GM19467 (cell line): ENCODE measurements around the gene AGPS.
"Not testable (repeated sequence)": the region's sequence is repeated elsewhere in the genome, so short reads cannot be mapped to it uniquely, and the experiment has no call there.

Source experiments
- ATAC-seq: cut with Tn5 transposase; IDR thresholded peaks from one replicate; pipeline ENCODE4 v1.9.1; 2021; ENCODE audit warnings: mild to moderate bottlenecking, moderate library complexity; ENCODE audit not compliant: unreplicated experiment

Gene AGPS

DNA sequence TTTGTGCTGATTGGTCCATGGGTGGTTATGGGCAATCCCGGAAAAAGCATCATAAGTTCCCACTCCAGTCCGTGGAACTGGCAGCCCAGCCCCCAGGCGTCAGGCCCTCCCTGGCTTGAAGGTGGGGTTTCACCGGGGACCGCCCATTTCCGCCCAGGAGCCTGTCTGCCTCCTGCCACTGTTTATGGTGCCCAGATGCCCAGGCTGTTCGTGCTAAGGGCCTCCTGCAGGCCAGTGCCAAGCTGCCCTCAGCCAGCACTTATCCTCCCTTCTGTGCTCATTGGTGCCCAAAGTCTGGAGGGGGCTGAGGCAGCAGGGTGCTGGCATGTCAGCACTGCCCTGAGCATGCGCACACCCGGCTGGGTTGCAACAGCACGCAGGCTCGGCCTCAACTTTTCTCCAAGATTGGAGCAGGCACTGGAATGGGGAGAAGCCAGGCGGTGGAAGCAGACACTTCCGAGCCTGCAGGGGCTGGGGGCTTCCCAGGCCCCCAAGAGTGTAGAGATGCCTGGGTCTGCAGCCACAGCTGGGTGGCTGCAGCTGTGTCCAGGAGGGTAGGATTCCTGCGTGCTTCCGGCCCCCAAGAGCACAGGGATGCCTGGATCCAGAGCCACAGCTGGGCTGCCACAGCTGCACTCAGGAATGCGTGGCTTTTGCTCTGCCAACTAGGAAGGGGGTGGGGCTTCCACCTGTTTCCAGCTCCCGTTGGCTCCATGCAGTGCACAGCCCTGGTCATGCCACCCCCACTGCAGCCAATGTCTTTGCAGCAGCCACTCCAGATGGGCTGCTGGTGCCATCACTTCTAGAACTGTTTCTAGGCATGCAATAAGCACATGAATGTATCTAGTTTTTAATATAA, 74.0 kb downstream of the AGPS start:
- ATAC-seq: no peak

DNA sequence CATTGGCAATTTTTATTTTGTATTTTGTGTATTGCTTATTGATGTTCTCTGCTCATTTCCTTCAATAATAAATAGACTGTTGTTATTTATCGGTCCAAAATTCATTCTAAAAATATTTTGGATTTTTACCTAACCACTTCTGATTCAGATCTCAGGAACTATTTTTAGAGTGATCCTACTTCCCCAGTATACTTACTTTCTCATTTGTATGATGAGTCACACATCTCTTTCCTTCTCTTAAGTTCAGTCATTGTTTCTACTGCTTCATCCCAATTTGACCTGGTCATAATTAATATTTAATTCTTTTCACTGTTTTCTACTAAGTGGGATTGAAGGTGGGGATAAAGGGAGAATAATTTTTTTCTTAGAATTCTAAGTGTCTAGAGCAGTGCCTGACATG, 75.1 kb downstream of the AGPS start:
- no peak for ATAC-seq

DNA sequence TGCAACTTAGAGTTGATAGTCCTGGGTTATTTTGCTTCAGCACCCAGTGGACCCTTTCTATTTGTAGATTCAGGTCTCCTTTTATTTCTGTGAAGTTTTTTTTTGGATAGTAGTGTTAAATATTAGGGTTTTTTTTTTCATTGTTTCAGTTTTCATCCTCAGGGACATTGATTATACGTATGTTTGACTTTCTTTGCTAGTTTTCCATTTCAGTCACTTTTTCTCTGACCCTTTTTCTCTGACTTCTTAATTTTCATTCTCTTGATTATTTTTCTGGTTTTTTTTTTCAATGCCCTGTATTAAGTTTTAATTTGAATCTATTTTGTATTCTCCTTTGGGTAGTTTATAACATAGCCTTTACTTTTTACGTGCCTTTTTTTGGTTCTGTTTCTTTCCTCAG, 79.4 kb downstream of the AGPS start:
- no peak for ATAC-seq

DNA sequence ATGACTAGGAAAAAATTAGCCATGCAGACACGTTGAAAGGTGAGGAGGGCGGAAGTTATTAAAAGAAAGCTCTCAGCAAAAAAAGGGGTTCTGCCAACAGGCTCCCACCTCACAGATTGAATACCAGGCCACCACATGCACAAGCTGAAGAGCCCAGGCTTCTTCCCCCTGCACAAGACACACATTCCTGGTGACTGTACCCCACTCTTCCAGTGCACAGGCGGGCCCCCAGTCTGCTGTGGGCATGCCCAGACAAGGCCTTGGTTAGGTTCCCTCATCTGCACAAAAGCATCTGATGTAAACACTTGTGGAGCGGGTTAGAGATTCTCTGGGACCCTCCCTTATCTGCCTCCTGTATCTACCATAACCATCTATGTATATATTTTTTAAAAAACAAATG, 81.7 kb downstream of the AGPS start:
- no peak for ATAC-seq

DNA sequence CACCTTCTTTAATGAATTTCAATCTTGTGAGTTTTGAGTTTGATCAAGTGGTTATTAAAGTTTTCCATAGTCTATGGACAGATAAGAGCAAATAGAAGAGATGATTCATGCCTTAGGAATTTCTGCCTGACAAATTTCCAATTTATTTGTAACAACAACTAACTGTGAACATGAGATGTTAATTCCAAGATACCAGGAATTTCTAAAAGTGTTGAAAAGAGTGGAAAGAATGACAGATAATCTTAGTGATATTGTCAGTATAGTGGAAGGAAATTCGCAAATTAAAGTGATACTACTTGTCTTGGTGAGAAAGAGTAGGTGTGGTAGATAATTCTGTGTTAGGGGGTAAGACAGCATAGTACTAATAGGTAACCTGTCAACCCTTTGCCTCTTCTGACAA, 82.4 kb downstream of the AGPS start:
- no peak for ATAC-seq

DNA sequence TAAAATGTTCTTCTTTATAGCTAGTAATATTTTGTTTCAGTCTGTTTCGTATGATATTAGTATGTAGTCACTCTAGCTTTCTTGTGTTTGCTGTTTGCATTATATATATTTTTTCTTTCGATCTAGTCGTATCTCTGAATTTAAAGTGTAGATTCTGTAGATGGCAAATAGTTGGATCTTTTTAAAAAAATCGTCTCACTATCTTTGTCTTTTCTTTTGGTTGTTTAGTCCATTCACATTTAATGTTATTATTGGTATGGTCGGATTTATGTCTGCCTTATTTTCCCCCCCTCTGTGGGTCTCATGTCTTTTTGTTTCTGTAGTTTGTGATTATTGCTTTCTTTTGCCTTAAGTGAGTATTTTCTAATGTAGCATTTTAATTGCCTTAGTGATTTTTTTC, 84.3 kb downstream of the AGPS start:
- no peak for ATAC-seq

DNA sequence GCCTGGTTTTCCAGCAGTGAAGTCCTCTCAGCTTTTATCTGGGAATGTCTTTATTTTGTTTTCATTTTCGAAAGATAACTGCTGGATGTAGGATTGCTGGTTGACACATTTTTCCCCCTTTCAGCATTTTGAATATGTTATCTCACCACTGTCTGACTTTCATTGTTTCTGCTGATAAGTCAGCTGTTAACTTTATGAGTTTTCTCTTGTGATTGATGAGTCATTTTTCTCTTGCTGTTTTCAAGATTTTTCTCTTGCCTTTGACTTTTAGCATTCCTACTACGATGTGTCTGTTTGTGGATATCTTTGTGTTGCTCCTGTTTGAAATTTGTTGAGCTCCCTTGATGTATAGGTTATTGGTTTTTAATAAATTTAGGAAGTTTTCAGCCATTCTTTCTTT, 85.5 kb downstream of the AGPS start:
- ATAC-seq: no peak

DNA sequence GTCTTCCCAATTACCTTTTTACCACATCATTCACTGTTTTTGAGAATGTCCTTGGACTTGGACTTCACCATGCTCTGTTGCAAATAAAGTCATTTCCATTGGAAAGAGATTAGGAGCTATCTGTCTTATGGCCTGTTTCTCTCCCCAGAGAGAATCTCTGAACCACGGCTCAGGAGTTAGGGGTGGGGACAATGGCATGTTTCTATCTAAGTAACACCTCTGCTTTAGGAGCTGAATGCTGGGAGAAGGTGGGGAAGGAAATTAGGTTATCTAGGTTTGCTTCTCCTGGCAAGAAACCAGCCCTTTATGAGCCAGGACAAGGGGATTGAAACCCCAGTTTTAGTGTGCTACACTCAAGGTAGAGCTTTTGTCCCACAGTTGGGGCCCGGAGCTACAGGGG, 86.3 kb downstream of the AGPS start:
- no peak for ATAC-seq

DNA sequence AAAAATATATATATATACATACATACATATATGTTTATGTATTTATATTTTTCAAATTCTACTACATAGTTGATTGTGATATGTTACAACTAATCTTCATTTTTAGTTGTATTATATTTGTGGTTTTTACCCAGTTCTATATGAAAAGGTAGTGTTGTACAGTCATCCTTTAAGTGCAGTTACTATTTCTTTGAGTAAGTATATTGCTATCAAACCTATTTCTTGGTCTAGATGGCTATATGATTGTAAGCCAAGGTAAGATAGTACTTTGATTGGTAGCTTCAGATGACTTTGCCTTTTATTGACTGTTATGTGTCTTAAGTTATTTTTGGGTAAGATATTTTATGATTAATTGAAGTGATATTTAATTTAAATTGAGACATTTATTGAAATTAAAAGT, 89.6 kb downstream of the AGPS start:
- no peak for ATAC-seq

DNA sequence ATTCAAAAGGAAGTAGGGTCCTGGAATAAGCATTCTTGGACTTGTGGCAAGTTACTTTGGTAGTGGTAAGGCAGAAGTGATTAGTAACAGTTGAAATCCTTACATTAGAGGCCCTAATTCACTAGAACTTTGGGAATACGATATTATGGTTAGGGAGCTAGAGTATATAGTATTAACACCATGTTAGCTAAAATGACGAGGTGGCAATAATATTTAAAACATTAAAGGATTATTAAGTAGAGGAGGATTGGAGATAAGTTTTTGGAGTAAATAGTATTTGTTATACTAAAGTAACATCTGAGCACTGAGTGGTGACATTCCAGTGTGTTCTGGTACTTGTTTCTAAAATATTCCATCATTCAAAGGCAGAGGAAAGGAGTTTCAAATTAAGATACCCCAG, 91.0 kb downstream of the AGPS start:
- no peak for ATAC-seq

DNA sequence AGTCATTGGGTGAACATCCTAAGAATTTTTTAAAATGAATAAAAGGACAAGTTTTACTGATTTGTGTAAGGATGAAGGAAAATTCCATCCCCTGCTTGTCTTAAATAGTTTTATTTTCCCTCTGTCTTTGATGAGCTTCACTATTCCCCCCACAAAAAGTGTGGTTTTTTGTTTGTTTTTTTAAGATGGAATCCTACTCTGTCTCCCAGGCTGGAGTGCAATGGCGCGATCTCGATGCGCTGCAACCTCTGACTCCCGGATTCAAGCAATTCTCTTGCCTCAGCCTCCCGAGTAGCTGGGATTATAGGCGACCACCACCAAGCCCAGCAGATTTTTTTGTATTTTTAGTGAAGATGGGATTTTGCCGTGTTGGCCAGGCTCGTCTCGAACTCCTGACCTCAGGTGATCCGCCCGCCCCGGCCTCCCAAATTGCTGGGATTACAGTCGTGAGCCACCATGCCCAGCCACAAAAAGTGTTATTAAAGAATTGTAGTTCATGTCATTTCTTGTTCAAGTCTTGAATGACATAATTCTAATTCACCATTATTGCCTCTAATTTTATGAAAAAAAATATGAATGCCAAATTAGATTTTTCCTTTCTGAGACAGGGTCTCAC, 91.7 kb downstream of the AGPS start:
- no peak for ATAC-seq

DNA sequence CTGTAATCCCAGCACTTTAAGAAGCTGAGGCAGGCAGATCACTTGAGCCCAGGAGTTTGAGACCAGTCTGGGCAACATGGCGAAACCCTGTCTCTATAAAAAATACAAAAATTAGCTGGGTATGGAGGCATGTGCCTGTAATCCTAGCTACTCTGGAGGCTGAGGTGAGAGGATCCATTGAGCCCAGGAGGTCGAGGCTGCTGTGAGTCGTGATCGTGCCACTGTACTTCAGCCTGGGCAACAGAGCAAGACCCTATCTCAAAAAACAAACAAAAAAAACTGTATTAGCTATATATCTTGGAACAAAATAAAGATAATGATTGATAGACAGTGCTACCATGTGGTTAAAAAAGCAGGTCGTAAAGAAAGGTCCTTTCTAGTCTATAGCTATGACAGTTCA, 93.1 kb downstream of the AGPS start:
- ATAC-seq: not testable (repeated sequence)

DNA sequence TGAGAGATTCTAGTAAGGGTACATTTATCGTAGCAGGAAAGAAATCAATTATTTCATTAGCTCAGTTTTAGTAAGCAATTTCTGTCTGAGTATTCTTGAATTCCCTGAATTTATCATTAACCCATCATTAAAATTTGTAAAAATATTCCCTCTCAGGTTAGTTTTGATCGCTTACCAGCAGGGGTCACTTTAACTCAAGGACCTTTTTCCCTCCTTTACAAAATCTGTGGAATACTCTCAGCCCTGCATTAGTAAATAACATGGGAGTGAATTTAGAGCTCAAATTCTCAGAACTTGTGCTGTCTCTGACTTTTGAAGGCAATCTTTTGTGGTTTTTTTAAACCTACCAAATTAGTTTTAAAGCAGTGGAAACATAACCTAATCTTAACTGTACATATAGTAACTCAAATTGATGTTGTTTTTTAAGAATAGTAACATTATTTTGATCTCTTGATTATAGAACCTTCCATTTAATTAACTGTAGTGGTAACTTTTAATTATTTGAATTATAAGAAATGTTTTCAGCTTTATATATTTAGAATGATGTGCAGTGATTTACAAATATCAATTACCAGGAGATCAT, 97.2 kb downstream of the AGPS start:
- no peak for ATAC-seq

DNA sequence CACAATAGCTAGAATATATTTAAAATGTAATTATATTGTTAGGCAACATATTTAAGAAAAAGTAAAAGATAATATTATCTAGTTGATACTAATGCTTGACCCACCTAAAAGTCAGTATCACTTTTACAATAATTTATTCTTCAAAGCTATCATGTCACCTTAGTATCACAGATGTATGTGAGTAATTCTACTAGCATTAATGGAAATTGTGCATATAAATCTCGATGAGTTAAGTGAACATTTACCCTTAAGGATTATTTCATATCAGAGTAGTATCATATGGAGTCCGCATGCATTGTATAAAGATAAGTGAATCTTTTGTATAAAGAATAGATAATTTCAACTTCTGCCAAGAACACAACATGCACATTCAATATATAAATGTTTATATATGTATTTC, 103.4 kb downstream of the AGPS start:
- ATAC-seq: no peak

DNA sequence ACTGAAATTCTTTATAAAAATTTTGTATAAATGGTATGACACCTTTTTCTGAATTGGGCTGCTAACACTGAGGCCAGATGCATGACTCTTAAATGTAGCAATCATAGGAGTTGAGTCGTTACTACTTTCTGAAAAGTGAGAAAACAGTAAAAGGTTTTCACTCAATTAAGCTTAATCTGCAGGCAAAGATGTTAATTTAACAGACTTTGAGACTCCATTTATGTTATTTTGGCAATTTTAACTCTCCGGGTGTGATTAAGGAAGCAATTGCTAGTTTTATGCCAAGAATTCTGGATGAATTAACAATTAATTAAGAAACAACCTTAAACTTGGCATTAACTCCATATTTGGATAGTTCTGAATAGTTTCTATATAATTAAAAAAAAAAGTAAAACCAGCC, 104.3 kb downstream of the AGPS start:
- ATAC-seq: no peak

DNA sequence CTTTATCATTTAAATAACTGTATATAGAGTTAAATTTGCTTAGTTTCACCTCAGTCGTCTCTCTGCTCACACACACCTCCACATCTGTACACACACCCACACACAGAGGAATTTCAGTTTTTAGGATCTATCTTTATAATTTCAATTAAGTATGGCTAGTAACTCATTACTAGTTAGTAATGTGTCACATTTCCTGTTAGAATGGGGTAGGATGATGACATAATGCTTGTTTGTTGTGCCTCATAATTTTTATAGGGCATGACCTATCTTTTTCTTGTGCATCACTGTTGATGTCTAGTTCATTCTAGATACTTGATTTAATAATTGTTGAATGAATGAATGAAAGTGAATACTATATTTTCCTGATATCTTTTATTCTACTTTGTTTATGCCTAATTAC, 108.6 kb downstream of the AGPS start:
- ATAC-seq: no peak

DNA sequence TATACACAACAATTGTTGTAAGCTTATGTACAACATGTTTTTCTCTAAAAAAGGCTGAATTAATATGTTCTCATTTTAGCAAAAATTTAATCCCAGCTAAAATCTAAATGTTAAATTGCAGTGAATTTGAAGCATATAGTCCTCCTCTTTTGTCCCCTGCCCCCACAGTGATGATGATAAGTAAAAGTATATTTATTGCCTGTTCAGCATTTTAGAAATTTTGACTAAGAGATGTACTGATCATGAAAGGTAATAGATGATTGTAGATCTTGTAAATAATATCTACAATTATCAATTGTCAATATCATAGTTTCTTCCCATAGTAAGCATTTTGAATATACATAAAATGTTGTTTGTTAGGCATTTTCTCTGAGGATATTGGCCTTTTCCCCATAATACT, 113.9 kb downstream of the AGPS start:
- ATAC-seq: no peak

DNA sequence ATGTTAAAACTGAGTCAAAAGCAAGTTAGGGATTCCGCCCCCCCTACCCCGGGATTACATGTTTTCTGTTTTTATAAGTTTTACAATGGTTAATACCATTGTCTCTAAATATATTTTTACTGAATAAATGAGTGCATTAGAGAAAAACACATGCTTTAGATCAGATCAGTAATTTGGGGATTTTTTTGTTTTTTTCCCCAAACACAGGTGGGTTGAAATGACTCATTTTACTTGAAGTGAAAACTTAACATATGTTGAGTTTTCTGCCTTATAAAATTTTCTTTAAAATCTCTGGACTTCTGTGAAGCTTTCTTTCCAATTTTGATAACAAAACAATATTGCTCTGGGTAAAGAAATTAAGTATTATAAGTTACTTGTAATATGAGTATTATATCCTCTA, 114.4 kb downstream of the AGPS start:
- ATAC-seq: no peak

DNA sequence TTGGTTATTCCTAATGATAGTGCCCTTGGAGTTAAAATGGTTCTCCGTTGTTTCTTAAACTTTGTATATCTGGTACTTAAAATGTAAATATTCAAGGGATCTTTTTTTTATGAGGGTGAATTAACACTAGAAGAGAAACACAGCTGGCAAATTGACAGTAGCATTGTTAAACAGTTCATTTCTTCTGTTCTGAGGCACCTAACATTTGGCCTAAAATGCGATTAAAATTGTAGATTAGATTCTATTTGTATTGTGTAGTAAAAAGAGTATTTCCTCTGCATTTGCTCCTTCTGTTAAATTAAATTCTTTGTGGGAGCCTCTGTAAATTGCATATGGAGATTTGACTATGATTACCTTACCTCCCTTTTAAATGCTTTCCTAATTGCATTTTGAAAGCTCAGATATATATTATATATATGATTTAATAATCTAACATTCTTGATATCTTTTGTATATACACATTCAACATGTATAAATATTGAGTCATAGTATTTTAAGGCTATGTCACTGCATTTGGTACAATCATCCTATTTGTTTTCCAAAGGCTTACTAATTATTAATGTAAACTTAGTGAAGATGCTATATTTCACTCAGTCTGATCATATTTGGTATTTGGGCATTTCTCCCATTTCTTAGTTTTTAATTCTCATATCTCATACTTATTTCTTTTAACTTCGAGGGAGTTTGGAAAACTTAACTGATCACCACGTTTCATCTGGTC, 124.4 kb downstream of the AGPS start:
- no peak for ATAC-seq

DNA sequence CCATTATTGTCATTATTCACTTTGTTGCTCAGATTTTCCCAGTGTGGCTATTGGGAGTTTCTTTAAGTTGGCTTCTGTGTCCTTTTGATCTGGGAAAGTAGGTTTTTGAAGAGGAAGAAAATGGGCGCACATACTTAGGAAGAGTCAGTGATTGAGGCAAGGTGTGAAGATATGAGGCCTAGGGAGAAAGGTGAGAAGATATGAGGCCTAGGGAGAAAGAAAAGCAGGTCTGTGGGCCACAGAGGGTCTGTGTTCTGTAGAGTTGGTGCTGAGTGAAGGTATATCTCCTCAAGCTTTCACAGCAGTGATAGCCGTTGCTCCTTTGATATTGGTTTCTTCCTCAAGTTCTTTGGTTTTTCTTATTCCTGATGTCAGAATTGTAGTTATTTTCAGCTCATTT, 126.2 kb downstream of the AGPS start:
- ATAC-seq: no peak

DNA sequence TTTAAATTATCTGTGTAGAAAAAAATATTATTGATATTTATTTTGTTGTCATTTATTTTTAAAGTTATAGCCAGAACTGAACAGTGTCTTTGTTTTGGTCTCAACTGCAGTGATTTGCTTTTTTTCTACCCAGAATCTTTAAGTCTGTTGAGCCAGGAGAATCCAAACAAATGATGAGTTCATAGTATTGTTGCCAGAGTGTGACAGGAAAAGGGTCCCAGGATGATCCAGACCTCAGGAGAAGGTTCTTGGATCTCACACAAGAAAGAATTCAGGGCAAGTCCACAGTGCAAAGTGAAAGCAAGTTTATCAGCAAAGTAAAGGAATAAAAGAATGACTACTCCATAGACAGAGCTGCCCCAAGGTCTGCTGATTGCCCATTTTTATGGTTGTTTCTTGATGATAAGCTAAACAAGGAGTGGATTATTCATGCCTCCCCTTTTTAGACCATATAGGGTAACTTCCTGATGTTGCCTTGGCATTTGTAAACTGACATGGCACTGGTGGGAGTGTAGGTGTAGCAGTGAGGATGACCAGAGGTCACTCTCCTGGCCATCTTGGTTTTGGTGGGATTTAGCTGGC, 127.1 kb downstream of the AGPS start:
- ATAC-seq: no peak
